ENCODE measurements around the gene HOXB7.

HOXB7 gene

DNA sequence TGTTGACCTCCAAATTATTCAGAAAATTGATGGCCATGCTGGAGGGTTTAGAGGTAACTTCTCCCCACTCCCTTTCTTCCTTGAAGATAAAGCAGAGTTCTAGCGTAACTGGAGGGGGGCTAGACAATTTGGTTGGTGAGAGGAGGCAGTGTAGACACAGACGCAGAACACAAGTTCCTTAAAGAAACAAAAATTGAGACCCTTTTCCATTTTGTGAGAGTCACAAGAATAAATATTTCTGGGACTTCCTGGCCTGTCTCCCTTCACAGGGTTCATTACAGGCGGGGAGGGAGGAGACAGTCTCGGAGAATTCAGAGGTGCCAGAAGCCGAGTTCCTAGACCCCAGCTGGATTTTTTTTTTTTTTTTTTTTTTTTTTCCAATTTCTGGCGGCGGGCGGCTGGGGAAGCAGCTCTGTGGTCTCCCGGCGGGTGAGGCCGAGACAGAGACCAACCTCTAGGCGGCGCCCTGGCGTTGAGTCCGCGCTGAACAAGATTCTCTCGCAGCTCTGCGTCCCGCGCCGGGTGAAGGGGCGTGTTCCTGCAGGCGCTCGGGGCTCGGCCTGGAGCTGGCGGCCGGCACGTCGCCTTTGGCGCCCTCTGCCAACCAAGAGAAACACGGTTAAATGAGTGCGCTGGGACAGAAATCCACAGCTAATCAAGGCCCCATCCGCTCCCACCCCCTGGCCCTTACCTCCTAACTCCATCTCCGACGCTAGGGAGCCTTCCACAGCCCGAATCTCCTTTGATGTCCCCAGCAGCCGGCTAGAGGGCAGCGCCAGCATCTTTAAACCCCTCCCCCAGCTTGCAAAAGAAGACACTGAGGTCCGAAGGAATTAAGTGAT is 25.6 kb upstream of the HOXB7 start:
- peak; percentile 79 for DNase-seq

DNA sequence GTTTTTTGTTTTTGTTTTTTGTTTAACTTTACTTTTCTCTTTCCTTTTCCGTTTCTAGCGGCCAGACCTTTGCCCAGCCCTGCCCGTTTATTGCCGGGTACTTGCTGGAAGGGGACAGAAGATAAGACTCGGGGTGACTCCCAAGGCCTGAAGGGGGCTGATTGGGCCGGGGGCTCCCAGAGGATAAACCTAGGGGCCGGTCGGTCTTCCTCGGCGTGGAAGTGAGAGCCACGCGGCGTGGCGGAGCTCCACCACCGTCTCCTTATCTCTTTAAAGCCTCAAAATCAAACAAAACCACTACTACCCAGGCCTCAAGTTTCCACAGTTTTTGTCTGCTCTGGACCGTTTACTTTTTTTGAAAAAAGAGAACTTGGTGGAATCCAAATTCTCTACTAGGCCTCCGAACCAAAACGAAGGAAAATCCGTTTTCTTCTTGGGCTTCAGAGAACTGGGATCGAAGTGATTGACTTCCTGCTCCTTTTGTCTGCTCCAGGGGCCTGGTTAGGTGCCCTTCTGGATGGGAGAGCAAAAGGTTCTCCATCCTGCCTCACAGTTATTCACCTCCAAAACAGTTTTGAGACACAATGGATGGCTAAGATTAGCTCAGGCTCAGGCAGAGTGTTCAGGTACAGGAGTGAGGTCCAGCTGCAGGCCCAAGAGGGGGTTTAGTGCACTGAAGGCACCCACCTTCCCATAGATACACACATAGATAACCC is 23.8 kb upstream of the HOXB7 start:
- no peak for DNase-seq

DNA sequence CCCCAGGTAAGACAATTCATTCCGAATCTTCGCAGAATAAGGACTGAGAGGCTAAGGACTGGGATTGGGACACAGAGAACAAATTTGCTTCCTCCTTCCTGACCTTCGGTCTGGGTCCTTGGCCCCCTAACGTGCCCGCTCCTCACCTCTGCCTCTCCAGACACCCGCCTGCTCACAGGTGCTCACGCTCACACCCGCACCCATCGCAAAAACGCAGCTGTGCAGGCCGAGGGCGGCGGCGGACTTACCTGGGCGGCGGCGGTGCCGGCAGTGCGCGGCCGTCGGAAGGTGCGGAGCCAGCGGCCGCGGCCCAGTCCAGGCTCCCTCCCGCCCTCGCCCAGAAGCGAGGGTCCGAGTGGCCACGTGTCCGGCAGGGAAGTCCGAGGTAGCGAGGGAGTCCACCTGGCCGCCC is 22.5 kb upstream of the HOXB7 start:
- DNase-seq = no peak

DNA sequence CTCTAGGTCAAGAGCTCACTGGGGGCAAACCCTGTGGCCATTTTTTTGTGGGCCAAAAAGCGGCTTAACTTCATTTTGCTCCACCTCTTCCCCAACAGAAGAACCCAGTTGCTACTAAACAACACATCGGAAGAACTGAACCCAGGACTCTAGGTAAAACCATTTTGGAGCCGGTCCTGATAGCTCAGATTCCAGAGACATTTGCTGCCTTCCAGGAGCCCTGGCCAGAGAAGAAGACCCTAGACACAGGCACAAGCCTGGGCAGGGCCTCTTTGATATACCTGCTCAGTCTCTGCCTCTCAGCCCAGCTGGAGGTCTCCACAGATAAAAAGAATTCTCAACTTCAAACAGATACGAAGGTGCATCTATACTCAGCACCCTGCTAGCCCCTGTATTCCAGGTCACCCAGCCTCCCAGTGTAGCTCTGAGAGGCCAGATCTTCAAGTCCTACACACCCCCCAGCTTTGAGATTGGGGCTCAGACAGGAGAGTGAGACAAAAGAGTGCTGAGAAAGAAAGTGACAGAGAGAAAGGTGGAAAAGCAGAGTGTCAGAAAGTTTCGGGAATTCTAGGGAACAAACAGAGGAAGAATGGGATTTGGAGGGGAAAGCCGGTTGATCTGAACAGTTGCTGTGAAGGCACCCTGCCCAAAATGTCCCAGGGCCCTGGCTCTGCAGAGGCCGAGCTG is 21.9 kb upstream of the HOXB7 start:
- no peak for DNase-seq

DNA sequence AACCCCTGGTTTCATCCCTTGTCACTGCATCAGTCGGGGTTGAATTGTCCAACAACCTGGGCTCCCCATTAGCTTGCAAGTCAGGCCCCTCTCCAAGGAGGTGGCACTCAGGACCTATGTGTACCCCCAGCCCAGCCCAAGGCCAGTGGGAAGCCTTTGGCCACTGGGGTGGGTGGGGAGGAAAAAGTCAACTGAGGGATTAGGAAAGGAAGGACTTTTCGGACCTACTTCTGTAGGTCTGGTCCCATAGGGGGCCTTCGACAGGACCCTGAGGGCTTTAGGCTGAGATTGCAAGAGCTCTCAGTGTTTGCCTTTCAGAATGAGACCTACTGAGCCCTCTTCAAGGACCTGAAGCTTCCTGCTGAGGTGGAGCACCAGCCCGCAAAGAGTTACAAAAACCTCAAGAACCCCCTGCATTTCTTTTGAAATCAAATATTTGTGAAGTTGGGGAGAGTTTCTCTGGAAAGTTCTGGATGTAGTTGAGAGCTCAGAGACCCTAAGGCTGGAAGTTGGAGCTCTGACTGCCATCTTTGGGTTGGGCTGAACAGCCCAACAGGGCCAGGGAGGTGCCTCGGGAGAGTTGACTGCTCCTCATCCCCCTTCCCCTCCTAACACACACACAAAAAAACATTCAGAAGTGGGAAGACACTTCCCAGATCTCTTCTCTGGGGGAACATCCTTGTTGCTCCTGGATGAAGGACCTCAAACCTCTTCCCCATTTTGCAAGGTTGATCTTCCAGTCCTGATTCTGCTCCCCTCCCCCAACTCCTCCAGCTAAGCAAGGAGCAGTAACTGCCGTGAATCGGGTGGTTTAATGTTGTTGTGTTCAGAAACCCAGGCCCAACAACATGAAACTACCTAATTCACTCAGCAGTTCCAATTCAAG is 21.1 kb upstream of the HOXB7 start:
- DNase-seq = no peak

DNA sequence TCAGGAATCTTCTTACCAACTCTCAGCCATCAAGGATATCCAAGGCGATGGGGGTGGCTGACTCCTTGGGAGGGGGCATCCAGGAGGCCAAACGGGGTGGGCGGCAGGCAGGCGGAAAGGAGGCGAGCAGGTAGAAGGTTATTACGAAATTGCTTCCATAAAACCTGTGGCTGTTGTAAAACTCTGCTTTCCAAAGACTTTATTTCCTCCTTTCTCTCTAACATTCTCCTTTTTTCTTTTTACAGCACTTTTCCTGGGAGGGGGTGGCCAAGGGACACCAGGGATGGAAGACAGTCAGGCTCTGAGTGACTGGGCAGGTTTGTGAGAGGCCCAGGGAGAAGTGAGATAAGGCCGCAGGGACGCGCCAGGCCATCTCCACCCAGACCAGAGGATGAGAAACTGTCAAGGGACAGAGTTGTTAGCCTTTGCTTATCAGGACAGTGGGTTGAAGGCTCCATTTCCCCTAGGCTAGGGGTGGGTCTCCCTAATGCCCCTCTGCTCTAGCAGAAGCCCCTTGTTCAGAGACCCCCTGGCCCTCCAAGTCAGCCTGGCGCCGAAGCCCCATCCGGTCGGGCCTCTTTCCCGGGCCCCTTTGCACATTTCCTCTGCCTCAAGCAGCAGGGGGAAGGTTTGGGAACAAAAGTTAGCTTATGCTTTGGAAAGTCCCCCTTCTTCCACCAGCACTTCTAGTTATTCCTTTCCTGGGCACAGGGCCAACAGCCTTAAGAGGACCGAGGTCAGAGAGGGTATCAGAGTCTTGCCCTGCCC is 20.3 kb upstream of the HOXB7 start:
- DNase-seq = peak; percentile 36

DNA sequence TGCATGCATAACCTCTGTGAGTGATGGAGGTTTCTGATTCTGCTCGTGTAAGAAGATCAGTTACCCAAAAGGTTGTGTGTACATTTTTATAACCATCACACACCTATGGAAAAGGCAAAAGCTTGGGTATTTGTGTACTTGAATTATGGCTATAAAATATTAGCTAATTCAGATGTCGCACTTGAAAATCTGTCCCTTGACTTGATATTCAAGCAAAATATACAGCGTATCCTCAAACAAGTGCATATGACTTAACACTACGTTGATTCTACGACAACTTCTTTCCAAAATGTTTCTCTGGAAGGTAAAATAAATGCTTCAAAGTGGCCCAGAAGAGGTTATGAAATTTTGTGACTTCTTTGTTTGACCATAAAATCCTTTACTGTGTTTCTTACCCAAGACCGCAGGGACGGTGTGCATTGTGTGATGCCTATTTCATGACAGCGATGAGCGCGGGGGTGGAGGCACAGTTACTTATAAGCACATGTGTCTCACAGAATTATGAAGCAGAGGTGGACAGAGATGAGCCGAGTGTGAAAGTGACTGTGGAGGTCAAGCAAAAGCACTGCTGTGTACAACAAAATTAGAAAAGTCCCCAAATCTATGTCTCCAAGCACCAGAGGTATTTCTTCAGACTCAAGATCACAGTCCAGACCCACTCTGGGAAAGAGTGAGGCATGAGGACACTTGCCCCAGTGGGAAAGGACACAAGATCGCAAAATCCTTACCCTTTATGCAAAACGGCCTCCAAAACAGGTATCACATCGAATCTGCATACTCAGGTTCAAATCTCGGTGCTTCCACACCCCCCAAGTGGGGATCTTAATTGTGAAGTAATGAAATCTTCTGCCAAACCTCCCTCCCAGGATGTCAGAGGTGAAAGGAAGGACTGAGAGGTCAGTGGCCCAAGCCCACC is 19.4 kb upstream of the HOXB7 start:
- DNase-seq = no peak

DNA sequence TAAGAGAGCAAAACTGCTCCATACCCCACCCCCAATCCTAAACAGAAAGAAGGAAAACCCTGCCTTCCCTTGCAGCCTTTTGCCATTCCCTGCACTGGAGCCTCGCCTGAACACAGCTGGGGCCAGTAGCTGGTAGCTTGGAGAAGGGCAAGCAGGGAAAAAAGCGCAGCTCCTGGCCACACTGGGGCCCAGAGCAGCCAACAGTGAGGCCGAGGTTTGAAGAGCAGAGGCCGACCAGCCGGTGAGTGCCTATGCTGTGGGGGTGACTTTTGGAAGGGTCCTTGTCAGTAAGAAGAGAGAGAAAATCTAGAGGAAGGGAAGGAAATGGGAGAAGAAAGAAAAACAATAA is 18.6 kb upstream of the HOXB7 start:
- DNase-seq = no peak

DNA sequence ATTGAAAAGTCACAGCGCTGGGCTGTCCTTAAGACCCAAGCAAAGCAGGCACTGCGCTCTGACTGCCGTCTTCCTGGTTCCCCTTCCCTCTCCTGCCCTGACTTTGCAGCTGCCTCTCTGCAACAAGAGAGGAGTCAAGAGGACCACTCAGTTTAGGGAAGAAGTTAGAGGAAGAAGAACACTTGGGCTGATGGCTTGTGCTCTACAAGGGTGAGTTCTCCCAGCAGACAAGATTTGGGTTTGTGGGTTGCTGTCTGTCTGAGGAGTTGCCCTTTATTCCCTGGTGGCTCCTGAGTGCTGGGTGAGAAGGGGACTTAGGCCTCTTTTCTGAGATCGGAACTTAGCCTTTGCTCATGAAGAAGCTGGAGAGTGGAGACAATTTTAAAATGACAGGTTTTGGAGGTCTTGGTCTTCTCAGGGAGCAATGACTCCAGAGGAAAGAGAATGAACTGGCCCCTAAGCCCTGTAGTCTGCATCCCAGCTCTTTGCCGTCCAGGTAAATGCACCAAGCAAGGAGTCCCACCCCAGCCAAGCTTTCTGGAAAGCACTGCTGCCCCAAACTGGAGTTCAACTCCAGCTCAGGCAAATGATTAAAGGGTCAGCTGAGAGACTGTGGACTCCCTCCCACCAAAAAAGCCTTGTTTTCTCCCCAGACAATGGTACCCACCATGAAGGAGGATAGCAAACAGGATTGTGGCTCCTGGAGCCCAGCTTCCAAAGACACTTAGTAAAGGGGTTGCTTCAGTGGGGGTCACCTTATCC is 18.0 kb upstream of the HOXB7 start:
- no peak for DNase-seq

DNA sequence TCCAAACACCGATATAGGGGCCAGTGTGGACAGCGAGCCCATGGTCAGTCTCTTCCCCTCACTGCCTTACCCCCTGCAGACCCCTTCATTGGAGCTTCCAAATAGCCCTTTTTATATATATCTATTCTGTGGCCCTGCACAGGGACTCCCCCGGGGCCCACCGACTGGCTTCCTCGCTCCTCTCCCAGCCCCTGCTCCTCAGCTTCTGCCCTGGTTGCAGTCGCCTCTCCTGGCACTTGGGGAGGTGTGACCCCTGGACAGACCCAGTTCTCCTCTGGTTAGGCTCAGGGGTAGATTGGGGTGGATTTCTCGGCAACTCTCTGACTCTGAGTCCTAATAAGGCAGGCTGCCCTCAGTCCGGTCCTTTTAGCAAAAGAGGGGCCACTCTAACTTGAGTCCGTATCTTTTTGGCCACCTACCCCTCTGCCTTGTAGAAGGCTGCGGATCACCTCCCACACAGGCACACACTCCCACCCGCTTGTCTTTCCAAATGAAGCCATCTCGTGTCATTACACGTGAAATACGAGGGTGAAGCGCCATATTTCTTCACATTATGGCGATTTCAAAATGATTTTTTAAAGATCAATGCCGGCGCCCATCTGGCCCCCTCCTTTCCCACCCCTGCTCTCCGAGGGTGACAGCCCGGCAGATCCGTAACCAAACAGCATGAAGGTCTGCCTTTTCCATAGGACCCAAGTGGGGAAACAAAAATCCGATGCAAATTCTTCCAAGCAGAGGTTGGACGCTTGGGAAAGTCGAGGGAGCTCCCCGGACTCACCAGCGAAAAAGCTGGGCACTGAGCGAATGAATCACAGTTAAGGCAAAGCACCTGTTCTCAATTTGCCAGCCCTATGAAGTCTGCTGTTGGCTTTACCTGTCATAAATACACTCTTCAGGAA is 17.1 kb upstream of the HOXB7 start:
- no peak for DNase-seq

DNA sequence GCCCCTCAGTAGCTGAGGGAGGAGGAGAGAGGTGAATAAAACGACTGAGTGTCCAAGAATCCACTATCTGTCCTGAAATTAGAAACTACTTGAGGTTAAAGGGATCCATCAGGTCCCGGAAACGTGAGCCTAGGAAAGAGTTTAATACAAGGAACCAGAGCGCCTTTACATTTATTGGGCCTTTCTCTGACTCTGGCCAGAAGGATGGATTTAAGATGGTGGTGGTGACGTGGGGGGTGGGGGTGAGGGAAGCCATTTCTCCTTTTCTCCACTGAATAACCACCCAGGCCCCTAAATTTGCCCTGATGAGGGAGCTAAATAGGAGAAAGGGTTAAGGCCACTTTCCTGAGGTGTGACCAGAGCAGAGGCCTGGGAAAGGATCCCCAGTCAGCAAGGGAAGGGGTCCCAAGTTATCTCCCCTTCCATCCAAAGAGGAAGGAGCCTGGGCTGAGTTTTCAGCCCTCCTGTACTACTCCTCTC is 16.3 kb upstream of the HOXB7 start:
- no peak for DNase-seq

DNA sequence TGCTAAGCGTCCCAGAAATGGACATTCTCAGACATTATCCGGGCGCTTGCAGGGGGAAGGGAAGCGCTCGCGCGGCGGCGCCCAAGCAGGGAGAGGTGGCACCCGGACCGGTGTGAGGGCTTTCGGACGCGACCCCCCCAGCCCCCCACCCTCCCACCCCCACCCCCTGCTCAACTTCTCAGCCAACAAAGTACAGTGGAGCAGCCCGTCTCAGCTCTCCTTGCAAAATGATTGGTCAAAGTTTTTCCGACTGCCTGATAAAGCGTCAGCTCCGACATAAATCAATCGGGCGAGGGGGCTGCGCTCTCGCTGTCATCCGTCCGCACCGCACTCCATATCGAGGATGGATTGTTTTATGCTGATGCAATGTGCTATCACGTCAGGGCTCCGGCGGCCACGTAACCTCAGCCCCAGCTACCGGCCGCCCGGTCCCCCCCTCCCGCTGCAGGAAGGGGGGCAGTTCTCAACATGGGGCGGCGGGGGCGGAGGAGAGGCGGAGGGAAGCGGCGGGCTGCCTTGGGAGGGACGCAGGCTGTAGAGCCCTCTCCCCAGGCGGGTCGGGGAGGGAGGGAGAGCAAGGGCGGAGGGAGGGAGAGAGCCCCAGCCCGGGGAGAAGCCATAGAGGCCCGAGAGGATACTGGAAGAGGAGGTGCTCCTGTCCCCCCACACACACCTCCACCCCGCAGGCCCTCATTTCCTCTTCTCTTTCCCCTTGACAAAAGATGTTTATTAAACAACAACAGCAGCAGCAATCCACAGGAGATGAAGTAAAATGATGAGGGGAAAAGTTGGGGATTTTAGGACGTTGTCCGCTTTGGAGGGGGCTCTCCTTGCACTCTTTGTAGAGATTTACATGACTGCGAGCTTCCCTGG is 15.7 kb upstream of the HOXB7 start, which contains the start of gene HOXB9:
HOXB9 (minus strand) TSS at position 114 of the 873 bp plus-strand sequence; CDS start at position 25, 89 bp downstream.
- DNase-seq = no peak

DNA sequence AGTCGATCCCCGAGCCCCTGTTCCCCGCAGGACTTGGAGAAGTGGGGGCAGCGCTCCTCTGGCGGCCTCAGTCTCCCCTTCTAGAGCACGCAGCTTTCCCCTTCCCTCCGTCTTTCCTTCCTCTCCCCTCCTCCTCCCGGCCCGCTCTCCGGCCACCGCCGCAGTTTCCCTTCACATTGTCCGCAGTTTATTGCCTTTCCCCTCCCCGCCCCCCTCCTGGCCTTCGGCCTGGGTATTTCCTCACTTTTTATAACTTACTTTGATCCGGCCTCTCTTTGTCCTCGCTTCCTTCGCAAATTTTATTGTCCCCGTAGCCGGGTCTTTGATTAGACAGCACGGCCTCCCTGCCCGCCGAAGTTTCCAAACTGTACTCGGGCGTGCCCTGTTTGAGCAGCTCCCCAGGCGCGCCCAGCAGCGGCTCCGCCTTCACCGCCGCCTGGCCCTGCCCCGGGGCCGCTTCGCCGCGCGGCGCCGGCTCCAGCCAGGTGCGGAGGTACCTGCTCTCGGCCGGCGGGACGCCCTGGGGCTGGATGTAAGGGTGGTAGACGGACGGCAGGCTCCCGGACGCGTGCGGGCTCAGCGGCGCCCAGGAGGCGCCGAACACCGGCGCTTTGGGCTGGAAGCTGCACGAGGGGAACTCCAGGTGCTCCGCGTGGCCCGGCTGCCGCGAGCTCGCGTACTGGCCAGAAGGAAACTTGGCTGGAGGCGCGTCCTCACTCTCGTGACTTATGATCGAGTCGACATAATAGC is 14.9 kb upstream of the HOXB7 start:
- DNase-seq = peak; percentile 44

DNA sequence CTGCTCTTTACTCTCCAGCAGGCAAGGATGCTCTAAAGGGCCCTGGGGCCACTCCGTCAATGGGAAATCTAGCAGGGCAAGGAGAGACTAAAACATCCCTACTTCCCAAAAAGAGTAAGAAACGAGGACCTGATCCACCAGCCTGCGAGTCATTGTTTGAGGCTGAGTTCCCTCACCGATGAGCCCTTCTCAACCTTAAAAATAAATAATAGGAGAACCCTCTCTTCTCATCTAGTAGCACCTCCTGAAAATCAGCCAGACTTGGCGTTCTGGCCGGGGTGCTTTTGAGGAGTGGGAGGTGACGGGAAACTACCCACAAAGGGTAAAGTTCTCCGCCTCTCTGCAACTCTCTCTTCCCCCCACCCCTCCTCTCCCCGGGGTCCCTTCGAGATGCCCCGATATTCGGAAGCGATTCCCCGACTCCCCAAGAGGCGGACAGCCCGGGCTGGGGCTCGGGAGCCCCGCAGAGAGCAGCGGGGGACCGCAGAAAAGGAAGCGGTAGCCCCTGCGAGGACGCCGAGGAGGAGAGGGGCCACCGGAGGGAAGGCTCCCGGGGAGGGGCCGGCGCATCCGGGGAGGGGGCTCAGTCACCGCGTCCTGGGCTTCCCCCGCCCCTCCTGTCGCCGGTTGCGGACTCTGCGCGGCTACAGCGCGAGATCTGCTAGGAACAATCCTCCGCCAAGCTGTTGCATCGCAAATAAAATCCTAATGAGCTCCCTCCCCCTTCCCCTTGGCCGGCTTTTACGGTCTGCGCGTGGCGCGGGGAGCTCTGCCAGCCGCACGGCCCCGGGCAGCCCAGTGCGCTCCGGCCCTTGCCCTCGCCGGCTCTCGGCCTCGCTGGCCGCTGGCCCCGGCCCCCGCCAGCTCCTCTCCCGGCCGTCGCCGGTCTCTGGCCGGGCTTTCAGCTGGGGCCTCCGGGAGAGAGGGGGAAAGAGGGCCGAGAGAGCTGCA is 14.0 kb upstream of the HOXB7 start:
- DNase-seq = no peak

DNA sequence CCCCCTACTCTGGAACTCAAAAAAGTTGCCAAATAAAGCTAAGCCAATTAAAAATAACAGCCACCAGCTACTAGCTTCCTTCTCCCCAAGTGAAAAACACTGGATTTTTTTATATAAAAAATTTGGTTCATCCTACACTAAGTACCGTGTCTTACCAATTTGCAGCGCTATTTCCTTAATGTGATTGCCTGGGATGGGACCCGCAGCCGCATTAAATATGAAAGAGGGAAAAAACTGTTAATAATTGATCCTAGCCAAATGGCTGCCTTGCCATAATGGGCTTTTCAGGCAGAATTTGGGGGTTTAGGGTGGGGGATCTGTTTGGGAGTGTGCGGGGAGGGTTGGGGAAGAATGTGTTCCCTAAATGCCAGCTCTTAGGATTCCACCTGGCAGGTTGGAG is 13.3 kb upstream of the HOXB7 start:
- DNase-seq = no peak

DNA sequence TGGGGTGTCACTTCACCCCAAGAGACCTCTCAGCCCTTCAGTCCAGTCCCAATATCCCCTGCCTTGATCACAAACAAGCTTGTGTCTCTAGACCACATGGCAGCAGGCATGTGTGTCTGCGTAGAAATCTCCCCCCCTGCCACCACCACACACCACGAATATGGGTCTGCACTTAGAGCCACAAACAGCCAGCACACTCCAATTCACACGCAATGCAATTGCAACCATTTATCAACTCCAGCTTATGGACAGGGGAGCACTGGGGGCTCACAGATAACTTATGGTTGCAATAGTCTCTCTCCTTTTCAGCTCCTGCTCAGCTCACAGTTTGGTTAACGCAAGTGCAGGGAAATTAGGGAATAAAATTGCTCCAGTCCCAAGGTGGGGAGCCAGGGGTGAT is 12.8 kb upstream of the HOXB7 start:
- DNase-seq = no peak
